GM12878 (cell line): ENCODE results near the gene FDXACB1. TPM values are rescaled to one million over a fixed set of nuclear protein-coding genes. Genes with fewer than 3 reads are reported as not detected.

Source experiments
- ATAC-seq: fragments of 200-7000 bp; cut with Tn5 transposase; 3 replicates; pipeline ENCODE4 v1.9.1; 2020; ENCODE audit warnings: mild to moderate bottlenecking, moderate library complexity
- BruUV-seq: library from RNA; stranded (reverse); fragments of 400-500 nt; replicated peaks from 2 replicates; lab custom pipeline; 2021; lab: Mats Ljungman, UMichigan
- CTCF ChIA-PET: fragments of 300-600 bp; sonication (Branson Sonifier 250); formaldehyde crosslinking; extraction: SDS; loops from one replicate; lab custom pipeline; 2021; ENCODE audit warnings: inconsistent platforms; lab: Yijun Ruan, JAX
- POLR2A ChIA-PET: fragments of 350-600 bp; formaldehyde crosslinking; extraction: SDS; loops from one replicate; lab custom pipeline; 2021; ENCODE audit warnings: inconsistent platforms; lab: Charles Lee
- RAD21 ChIA-PET: fragments of 300-600 bp; sonication (Branson Sonifier 250); formaldehyde crosslinking; loops from one replicate; lab custom pipeline; 2023; ENCODE audit warnings: antibody characterized with exemption; ENCODE audit not compliant: unreplicated experiment; lab: Charles Lee
- SMC1A ChIA-PET: fragments of 300-600 bp; sonication (Branson Sonifier 250); formaldehyde crosslinking; loops from one replicate; lab custom pipeline; 2023; ENCODE audit not compliant: unreplicated experiment, uncharacterized antibody; lab: Charles Lee
- DNase-seq: peaks from one replicate; pipeline ENCODE4 v3.0.0-alpha.2; 2011; ENCODE audit warnings: low read depth, low spot score
- FAIRE-seq: peaks from 3 replicates; lab custom pipeline; 2011; peaks lifted over from hg19 to GRCh38; lab: Jason Lieb, UNC
- H2AFZ ChIP-seq: 2 replicates; pipeline ENCODE4 v1.6.0; 2011; ENCODE audit warnings: low read depth, low read length, control low read depth; ENCODE audit not compliant: control insufficient read depth
- H3K27ac ChIP-seq: 2 replicates; pipeline ENCODE4 v1.5.1; 2011; ENCODE audit warnings: control low read depth; ENCODE audit not compliant: control insufficient read depth, insufficient read depth
- H3K27me3 ChIP-seq, 2 experiments: replicated peaks in 1 of 2; 2 replicates each; pipeline versions ENCODE4 v1.6.0 to v1.6.1; 2011; ENCODE audit warnings: low read length in 1 of 2; ENCODE audit not compliant: control insufficient read depth in 2 of 2, insufficient read depth in 2 of 2
- H3K36me3 ChIP-seq, 2 experiments: 2 replicates each; pipeline ENCODE4 v1.5.1; 2011; ENCODE audit warnings: low read length in 1 of 2; ENCODE audit not compliant: control insufficient read depth in 2 of 2, insufficient read depth in 2 of 2
- H3K4me1 ChIP-seq: 2 replicates; pipeline ENCODE4 v1.6.1; 2011; ENCODE audit warnings: mild to moderate bottlenecking, low read length, moderate library complexity, mixed read lengths; ENCODE audit not compliant: control insufficient read depth, insufficient read depth
- H3K4me2 ChIP-seq: 2 replicates; pipeline ENCODE4 v1.6.0; 2011; ENCODE audit warnings: control low read depth; ENCODE audit not compliant: control insufficient read depth, insufficient read depth
- H3K4me3 ChIP-seq: fragments of 200-600 bp; sonication (generic); 2 replicates; pipeline ENCODE4 v1.5.1; 2016
- H3K79me2 ChIP-seq: 2 replicates; pipeline ENCODE4 v1.6.0; 2011; ENCODE audit warnings: low read length; ENCODE audit not compliant: control insufficient read depth, insufficient read depth
- H3K9ac ChIP-seq: 2 replicates; pipeline ENCODE4 v1.8.0; 2011; ENCODE audit warnings: low read length, control low read depth, mixed read lengths; ENCODE audit not compliant: control insufficient read depth, insufficient read depth
- H3K9me3 ChIP-seq: replicated peaks from 3 replicates; pipeline ENCODE4 v1.5.1; 2011; ENCODE audit warnings: mild to moderate bottlenecking, low read length; ENCODE audit not compliant: control insufficient read depth, insufficient read depth
- H4K20me1 ChIP-seq: 2 replicates; pipeline ENCODE4 v1.6.0; 2011; ENCODE audit not compliant: control insufficient read depth, insufficient read depth
- CEBPB ChIP-seq, 2 experiments: fragments of 150-350 bp in 1 of 2; IDR thresholded peaks; 2 replicates each; pipeline ENCODE4 v1.6.1; 2012 to 2014; ENCODE audit warnings: low read depth in 2 of 2, low read length in 2 of 2, borderline replicate concordance in 1 of 2, inconsistent platforms in 1 of 2
- EED ChIP-seq: sonication (generic); IDR thresholded peaks from 2 replicates; pipeline ENCODE4 v1.6.1; 2016; ENCODE audit warnings: antibody characterized with exemption, low read depth
- EGR1 ChIP-seq, 2 experiments: IDR thresholded peaks; 1 replicate in 1 of 2; 2 replicates in 1 of 2; pipeline ENCODE4 v1.6.1; 2011 to 2012; ENCODE audit warnings: low read depth in 2 of 2, low read length in 2 of 2, borderline replicate concordance in 1 of 2, mild to moderate bottlenecking in 1 of 2, moderate library complexity in 1 of 2
- ETV6 ChIP-seq, 2 experiments: fragments of 450-650 bp in 1 of 2; IDR thresholded peaks in 1 of 2; conservative IDR thresholded peaks in 1 of 2; 2 replicates each; pipeline ENCODE4 v1.6.1; 2014; ENCODE audit warnings: antibody characterized with exemption in 1 of 2, borderline replicate concordance in 1 of 2, low read depth in 1 of 2, mild to moderate bottlenecking in 1 of 2, moderate library complexity in 1 of 2
- FOXK2 ChIP-seq: fragments of 450-650 bp; IDR thresholded peaks from 2 replicates; pipeline ENCODE4 v1.6.1; 2017; ENCODE audit warnings: mild to moderate bottlenecking, moderate library complexity
- GATAD2B ChIP-seq: fragments of 450-650 bp; conservative IDR thresholded peaks from 2 replicates; pipeline ENCODE4 v1.6.1; 2017; ENCODE audit warnings: low read depth, mild to moderate bottlenecking, moderate library complexity
- IRF4 ChIP-seq: IDR thresholded peaks from 2 replicates; pipeline ENCODE4 v1.6.1; 2011; ENCODE audit warnings: low read depth, low read length
- LARP7 ChIP-seq: fragments of 450-650 bp; IDR thresholded peaks from 2 replicates; pipeline ENCODE4 v1.6.1; 2017; ENCODE audit warnings: mild to moderate bottlenecking
- MAX ChIP-seq: IDR thresholded peaks from 2 replicates; pipeline ENCODE4 v1.6.1; 2012; ENCODE audit warnings: low read depth, low read length, improper control_type of control experiment
- MYC ChIP-seq: IDR thresholded peaks from 2 replicates; pipeline ENCODE4 v1.6.1; 2011; ENCODE audit warnings: mild to moderate bottlenecking, low read length, moderate library complexity, inconsistent platforms; ENCODE audit not compliant: insufficient read depth, insufficient replicate concordance, insufficient read length, severe bottlenecking
- RBBP5 ChIP-seq: fragments of 200-600 bp; sonication (generic); conservative IDR thresholded peaks from 2 replicates; pipeline ENCODE4 v1.6.1; 2016
- SPI1 ChIP-seq: IDR thresholded peaks from 2 replicates; pipeline ENCODE4 v1.6.1; 2011; ENCODE audit warnings: low read depth, mild to moderate bottlenecking, low read length, moderate library complexity, borderline replicate concordance; ENCODE audit not compliant: insufficient read depth
- TCF3 ChIP-seq: IDR thresholded peaks from 2 replicates; pipeline ENCODE4 v1.6.1; 2012; ENCODE audit warnings: low read depth, mild to moderate bottlenecking, low read length, borderline replicate concordance; ENCODE audit not compliant: insufficient read depth
- WRNIP1 ChIP-seq: IDR thresholded peaks from 2 replicates; pipeline ENCODE4 v1.6.1; 2011; ENCODE audit warnings: low read depth, low read length, improper control_type of control experiment, borderline replicate concordance
- ZNF274 ChIP-seq: IDR thresholded peaks from one replicate; pipeline ENCODE4 v1.8.0; 2011; ENCODE audit not compliant: insufficient read length, insufficient read depth
- WGBS: methylation state at CpG from one replicate; pipeline ENCODE4 v1.1.6; 2016; ENCODE audit warnings: low lambda C conversion rate; ENCODE audit not compliant: insufficient replicate concordance, insufficient coverage; ENCODE audit errors: missing lambda C conversion rate; 5-methylcytosine and 5-hydroxymethylcytosine counted together
- in situ Hi-C: fragments of 300-500 bp; cut with MboI; formaldehyde crosslinking; loops from 9 replicates; pipeline ENCODE4 v1.14.3; 2018; ENCODE audit warnings: mixed read lengths
- intact Hi-C: fragments of 100-400 bp; cut with micrococcal nuclease; formaldehyde crosslinking; loops from one replicate; pipeline ENCODE4 v1.14.2; 2022; ENCODE audit not compliant: unreplicated experiment
- polyA plus RNA-seq, 11 experiments: library from polyadenylated mRNA; depleted of rRNA in 4 of 11; unstranded in 6 of 11; stranded (reverse) in 5 of 11; fragments of >200 nt; fragmentation: Nextera tagmentation in 4 of 11; fragmentation: Illumina TruSeq in 1 of 11; extraction: Ambion mirVana in 4 of 11; extraction: Trizol in 1 of 11; gene quantifications; 1 replicate in 1 of 11; 2 replicates in 10 of 11; pipeline versions ENCODE4 v1.2.1 to v1.2.3, GENCODE V29; 2011 to 2016; ENCODE audit warnings: inconsistent platforms in 2 of 11, missing spikeins in 2 of 11, low read depth in 1 of 11
- total RNA-seq, 4 experiments: library from RNA; depleted of rRNA in 3 of 4; stranded (reverse); fragments of >200 nt in 3 of 4; fragmentation: Illumina TruSeq in 1 of 4; extraction: Trizol in 1 of 4; gene quantifications; 2 replicates each; pipeline versions ENCODE4 v1.2.1 to v1.2.3, GENCODE V29; 2013 to 2021

FDXACB1 gene
- total and polyA plus RNA-seq, 10 of the 15 experiments (the other 5 are each of a cell fraction or from before 2014, with no cell fraction given) = 7.4 to 13.3 (median 9.7) TPM

- H3K4me3 ChIP-seq = no peak overlapping the region
- no peaks in the 10 kb centered on the region; a peak in 2 of 4 replicates for H3K27me3 ChIP-seq
- ChIA-PET CTCF (interaction anchor here (0.6 kb wide), 2 partner anchors 17 to 28 kb away, joined by 3 read pairs; no protein-coding TSS in a partner anchor), POLR2A (interaction anchor here (0.6 kb wide), 1 partner anchor 16 kb away, joined by 3 read pairs; no protein-coding TSS in a partner anchor)
- 37% methylated on average over 24 of the region's 24 CpGs for WGBS
- no peak for DNase-seq
- H3K27ac ChIP-seq = no peak overlapping the region
- intact Hi-C loops = no loop called here
- no peaks in the 10 kb centered on the region for H4K20me1 ChIP-seq
- TF ChIP-seq LARP7 (no peak), ETV6 (conservative IDR thresholded peaks at IDR 0.05 in 1 of 2, IDR thresholded peaks at IDR 0.05 in 1 of 2; ENCODE audit: borderline replicate concordance in 1 of 2, low read depth in 1 of 2) (no peak), MAX (no peak), EED (no peak), FOXK2 (no peak), GATAD2B (no peak), SPI1 (no peak), CEBPB (IDR thresholded peaks at IDR 0.05; ENCODE audit: borderline replicate concordance in 1 of 2, low read depth in 2 of 2, low read length in 2 of 2) (no peak), MYC (no peak), RBBP5 (no peak), TCF3 (no peak), WRNIP1 (no peak), ZNF274 (no peak), EGR1 (IDR thresholded peaks at IDR 0.05; ENCODE audit: borderline replicate concordance in 1 of 2, low read depth in 2 of 2, low read length in 2 of 2) (no peak), IRF4 (no peak)
- TF ChIP-seq, all 136 proteins: peak for 0
- Histone ChIP-seq H3K36me3 (no peaks in the 10 kb centered on the region), H3K9me3 (no peaks in the 10 kb centered on the region), H3K9ac (no peak overlapping the region), H3K4me2 (no peak overlapping the region), H3K4me1 (no peaks in the 10 kb centered on the region), H2AFZ (no peak overlapping the region), H3K79me2 (no peaks in the 10 kb centered on the region)
- ChIA-PET SMC1A (interaction anchor here (1.5 kb wide), 1 partner anchor 19 kb away, joined by 3 read pairs; no protein-coding TSS in a partner anchor), RAD21 (no interaction called here)
- ATAC-seq = no peak
- in situ Hi-C loops = no loop called here
- no TSS peak for BruUV-seq
- FAIRE-seq = no peak
Measured at GRCh38 chr11:111913031-111913861, 34.3 kb upstream of the FDXACB1 start.
